ENCODE data around the gene ATRNL1.

GRCh38 chr10:115662422-115662821 is 569.3 kb downstream of the ATRNL1 start:
- no peak for TF ChIP-seq CTCF (IDR thresholded peaks at IDR 0.05; ENCODE audit: poor library complexity)
- no peak for TF ChIP-seq EZH2 (IDR thresholded peaks at IDR 0.05; ENCODE audit: borderline replicate concordance)
- no peak for TF ChIP-seq EZH2phosphoT487 (IDR thresholded peaks at IDR 0.05; ENCODE audit: low read depth, severe bottlenecking, unreplicated experiment)

All from hepatocyte (in vitro differentiated cells).